Activated CD4-positive, alpha-beta memory T cell treated with anti-CD3 and anti-CD28 coated beads for 36 hours (primary cell): ENCODE measurements around the gene USP3. TPM values are rescaled to one million over a fixed set of nuclear protein-coding genes. Genes with fewer than 3 reads are reported as not detected.
"Not testable (repeated sequence)": the region's sequence is repeated elsewhere in the genome, so short reads cannot be mapped to it uniquely, and the experiment has no call there.

Source experiments
- CTCF ChIA-PET: fragments of 350-600 bp; sonication (Branson Sonifier 250); formaldehyde crosslinking; loops from one replicate; lab custom pipeline; 2021; ENCODE audit warnings: antibody characterized with exemption, inconsistent platforms; lab: Charles Lee
- POLR2A ChIA-PET: fragments of 350-600 bp; sonication (Branson Sonifier 250); formaldehyde crosslinking; loops from one replicate; lab custom pipeline; 2021; ENCODE audit warnings: antibody characterized with exemption; lab: Charles Lee
- DNase-seq: peaks from one replicate; pipeline ENCODE4 v3.0.0-alpha.2; 2020
- H3K27ac Mint-ChIP-seq: one replicate; pipeline ENCODE4 v1.8.0; 2021; ENCODE audit warnings: mixed read lengths
- H3K27me3 Mint-ChIP-seq: one replicate; pipeline ENCODE4 v1.8.0; 2021; ENCODE audit warnings: mixed read lengths
- H3K36me3 Mint-ChIP-seq: one replicate; pipeline ENCODE4 v1.8.0; 2021; ENCODE audit warnings: mixed read lengths
- H3K4me1 Mint-ChIP-seq: one replicate; pipeline ENCODE4 v1.8.0; 2021; ENCODE audit warnings: low read depth, mixed read lengths
- H3K4me3 Mint-ChIP-seq: one replicate; pipeline ENCODE4 v1.8.0; 2021; ENCODE audit warnings: mild to moderate bottlenecking, mixed read lengths
- H3K9me3 Mint-ChIP-seq: one replicate; pipeline ENCODE4 v1.8.0; 2021; ENCODE audit warnings: mixed read lengths
- intact Hi-C: fragments of 100-400 bp; cut with micrococcal nuclease; formaldehyde crosslinking; loops from one replicate; pipeline ENCODE4 v1.15.1; 2023
- total RNA-seq, 2 experiments: library from RNA; stranded (reverse); gene quantifications; one replicate each; pipeline ENCODE4 v1.2.3, GENCODE V29; 2021

USP3 gene
- total RNA-seq, 2 experiments from 2014 or later, result 46.1 to 48.9 TPM

DNA sequence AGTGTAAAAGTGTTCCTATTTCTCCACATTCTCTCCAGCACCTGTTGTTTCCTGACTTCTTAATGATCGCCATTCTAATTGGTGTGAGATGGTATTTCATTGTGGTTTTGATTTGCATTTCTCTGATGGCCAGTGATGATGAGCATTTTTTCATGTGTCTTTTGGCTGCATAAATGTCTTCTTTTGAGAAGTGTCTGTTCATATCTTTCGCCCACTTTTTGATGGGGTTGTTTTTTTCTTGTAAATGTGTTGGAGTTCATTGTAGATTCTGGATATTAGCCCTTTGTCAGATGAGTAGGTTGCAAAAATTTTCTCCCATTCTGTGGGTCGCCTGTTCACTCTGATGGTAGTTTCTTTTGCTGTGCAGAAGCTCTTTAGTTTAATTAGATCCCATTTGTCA lies 113.2 kb downstream of the USP3 start:
- peaks cover 18% of the 10 kb centered on the region for H3K36me3 Mint-ChIP-seq
- H3K4me1 Mint-ChIP-seq, H3K4me3 Mint-ChIP-seq, H3K27ac Mint-ChIP-seq, POLR2A ChIA-PET, CTCF ChIA-PET, H3K9me3 Mint-ChIP-seq, H3K27me3 Mint-ChIP-seq, intact Hi-C loops, DNase-seq: not testable (repeated sequence)

- POLR2A ChIA-PET, result not testable (repeated sequence)
Measured at GRCh38 chr15:63620760-63621159, 116.4 kb downstream of the USP3 start.

GRCh38 chr15:63623232-63623969 lies 119.0 kb downstream of the USP3 start:
- H3K27me3 Mint-ChIP-seq, result no peaks in the 10 kb centered on the region
- H3K4me3 Mint-ChIP-seq, result no peak overlapping the region
- POLR2A ChIA-PET, result no interaction called here
- H3K9me3 Mint-ChIP-seq, result no peaks in the 10 kb centered on the region
- intact Hi-C loops, result no loop called here
- CTCF ChIA-PET, result interaction anchor here (0.7 kb wide), 1 partner anchor 66 kb away, joined by 3 read pairs; no protein-coding TSS in a partner anchor
- peaks cover 27% of the 10 kb centered on the region for H3K36me3 Mint-ChIP-seq
- no peak overlapping the region for H3K27ac Mint-ChIP-seq
- no peaks in the 10 kb centered on the region for H3K4me1 Mint-ChIP-seq
- no peak for DNase-seq

More at GRCh38 chr15:63620760-63621159, 116.4 kb downstream of the USP3 start:
- H3K27ac Mint-ChIP-seq, CTCF ChIA-PET, H3K4me1 Mint-ChIP-seq, H3K27me3 Mint-ChIP-seq, H3K4me3 Mint-ChIP-seq, H3K9me3 Mint-ChIP-seq, intact Hi-C loops, DNase-seq: not testable (repeated sequence)
- peaks cover 24% of the 10 kb centered on the region for H3K36me3 Mint-ChIP-seq

DNA sequence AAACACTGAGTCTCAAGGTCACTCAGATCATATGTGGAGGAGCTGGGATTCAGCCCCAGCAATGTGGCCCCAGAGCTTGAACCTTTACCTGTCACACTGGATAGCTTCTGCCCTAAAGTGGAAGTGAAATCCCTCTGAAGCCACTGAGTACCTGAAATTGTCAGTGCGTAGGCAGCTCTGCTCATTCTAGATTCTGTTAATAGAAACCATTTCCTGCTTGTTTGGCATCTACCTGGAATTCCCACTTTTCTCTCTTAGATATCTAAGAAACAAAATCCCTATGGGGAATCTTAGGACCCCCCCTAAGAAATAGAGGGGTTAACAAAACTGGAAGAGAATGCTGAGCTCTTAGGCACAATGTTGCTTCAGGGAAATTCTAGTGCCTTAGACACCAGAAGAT lies 122.6 kb downstream of the USP3 start:
- ChIA-PET POLR2A (no interaction called here), CTCF (interaction anchor here (0.7 to 2.1 kb wide), 6 partner anchors 8 to 440 kb away, joined by 3 to 7 read pairs (median 3); no protein-coding TSS in a partner anchor)
- Mint-ChIP-seq H3K36me3 (peaks cover 44% of the 10 kb centered on the region), H3K27me3 (no peaks in the 10 kb centered on the region), H3K27ac (peak overlapping the region; percentile 18), H3K9me3 (no peaks in the 10 kb centered on the region), H3K4me1 (no peaks in the 10 kb centered on the region), H3K4me3 (no peak overlapping the region)
- intact Hi-C loops, result no loop called here
- DNase-seq, result no peak

GRCh38 chr15:63628123-63628822 lies 123.9 kb downstream of the USP3 start:
- no peak overlapping the region for H3K27ac Mint-ChIP-seq
- H3K4me3 Mint-ChIP-seq, result no peak overlapping the region
- CTCF ChIA-PET, result interaction anchor here (1.1 to 2.1 kb wide), 2 partner anchors 19 to 124 kb away, joined by 3 to 7 read pairs; no protein-coding TSS in a partner anchor
- POLR2A ChIA-PET, result no interaction called here
- H3K9me3 Mint-ChIP-seq, result no peaks in the 10 kb centered on the region
- no peaks in the 10 kb centered on the region for H3K27me3 Mint-ChIP-seq
- H3K4me1 Mint-ChIP-seq, result no peaks in the 10 kb centered on the region
- intact Hi-C loops, result no loop called here
- no peak for DNase-seq
- peaks cover 50% of the 10 kb centered on the region for H3K36me3 Mint-ChIP-seq

- no peaks in the 10 kb centered on the region for H3K9me3 Mint-ChIP-seq
- no peak for DNase-seq
- intact Hi-C loops, result no loop called here
- POLR2A ChIA-PET, result no interaction called here
- no peaks in the 10 kb centered on the region for H3K4me1 Mint-ChIP-seq
- H3K27me3 Mint-ChIP-seq, result no peaks in the 10 kb centered on the region
- no peak overlapping the region for H3K27ac Mint-ChIP-seq
- CTCF ChIA-PET, result interaction anchor here (1.9 kb wide), 1 partner anchor 20 kb away, joined by 8 read pairs; no protein-coding TSS in a partner anchor
- peaks cover 44% of the 10 kb centered on the region for H3K36me3 Mint-ChIP-seq
- no peak overlapping the region for H3K4me3 Mint-ChIP-seq
Measured at GRCh38 chr15:63630036-63630751, 125.8 kb downstream of the USP3 start.

DNA sequence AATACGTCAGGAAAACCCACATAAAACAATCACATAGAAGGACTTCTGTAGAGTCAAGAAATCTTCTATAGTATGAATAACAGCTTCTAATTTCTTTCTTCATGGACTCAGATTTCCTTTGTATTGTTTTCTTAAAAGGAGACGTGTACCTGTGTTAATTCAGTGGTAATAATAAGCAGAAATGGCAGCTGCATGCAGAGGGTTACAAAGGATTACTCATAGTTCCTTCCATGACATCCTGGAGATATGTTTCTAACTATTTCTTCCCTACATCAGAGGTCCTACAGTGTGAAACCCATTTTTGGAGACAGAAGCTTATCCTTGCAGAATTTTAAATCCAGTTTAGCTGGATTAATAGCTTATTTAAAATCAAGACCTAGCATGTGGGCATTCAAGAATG lies 128.9 kb downstream of the USP3 start:
- Mint-ChIP-seq H3K4me1 (peaks cover 5% of the 10 kb centered on the region), H3K9me3 (no peaks in the 10 kb centered on the region), H3K36me3 (peaks cover 45% of the 10 kb centered on the region), H3K27me3 (no peaks in the 10 kb centered on the region), H3K4me3 (no peak overlapping the region), H3K27ac (no peak overlapping the region)
- POLR2A ChIA-PET, result no interaction called here
- intact Hi-C loops, result no loop called here
- CTCF ChIA-PET, result interaction anchor here (1.0 kb wide), 1 partner anchor 413 kb away, joined by 3 read pairs; no protein-coding TSS in a partner anchor
- no peak for DNase-seq

DNA sequence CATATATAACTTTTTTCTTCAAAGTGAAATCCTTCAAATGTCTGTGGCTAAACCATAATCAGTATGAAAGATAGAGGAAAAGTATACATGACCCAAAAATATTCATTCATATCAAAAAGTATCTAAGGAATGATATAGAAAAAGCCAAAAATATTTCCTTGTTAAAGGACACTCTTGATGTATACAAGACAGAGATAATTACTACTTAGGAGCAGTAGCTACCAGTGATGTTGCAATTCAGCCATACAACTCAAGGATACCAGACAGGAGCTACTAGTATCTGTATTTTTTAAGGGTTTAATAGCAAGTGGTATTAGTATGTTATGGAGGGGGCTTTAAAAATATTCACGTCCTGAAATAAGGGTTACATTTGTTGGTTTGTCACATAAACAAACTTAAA lies 129.8 kb downstream of the USP3 start:
- Mint-ChIP-seq H3K36me3 (peaks cover 42% of the 10 kb centered on the region), H3K9me3 (no peaks in the 10 kb centered on the region), H3K27ac (no peak overlapping the region), H3K4me3 (no peak overlapping the region), H3K4me1 (peaks cover 12% of the 10 kb centered on the region), H3K27me3 (no peaks in the 10 kb centered on the region)
- ChIA-PET POLR2A (no interaction called here), CTCF (no interaction called here)
- intact Hi-C loops, result no loop called here
- DNase-seq, result no peak

DNA sequence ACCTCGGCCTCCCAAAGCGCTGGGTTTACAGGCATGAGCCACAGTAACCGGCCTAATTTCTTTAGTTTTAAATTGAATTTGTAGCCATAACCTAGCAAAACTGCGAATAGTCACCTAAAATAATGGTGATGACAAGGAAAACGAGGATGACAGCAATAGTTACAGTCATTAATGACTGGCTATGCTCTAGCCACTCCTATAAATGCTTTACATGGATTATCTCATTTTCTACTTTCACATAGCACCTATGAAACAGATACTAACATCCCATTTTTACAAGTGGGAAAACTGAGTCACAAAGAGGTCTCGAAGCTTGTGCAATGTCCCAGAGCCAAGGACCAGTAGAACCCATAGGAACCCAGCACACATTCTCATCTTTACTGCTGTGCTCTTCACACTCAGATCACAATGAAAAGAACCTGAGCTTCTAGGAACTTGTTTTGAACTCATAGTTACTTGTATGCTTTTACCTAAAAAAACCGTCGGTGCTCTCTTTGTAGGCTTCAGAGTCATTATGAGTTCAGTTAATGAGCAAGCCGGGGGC lies 132.2 kb downstream of the USP3 start:
- peak; percentile 20 for DNase-seq
- H3K4me1 Mint-ChIP-seq, result peaks cover 12% of the 10 kb centered on the region
- H3K4me3 Mint-ChIP-seq, result no peak overlapping the region
- POLR2A ChIA-PET, result interaction anchor here (0.6 kb wide), 1 partner anchor 547 kb away, joined by 3 read pairs; no protein-coding TSS in a partner anchor
- no peaks in the 10 kb centered on the region for H3K27me3 Mint-ChIP-seq
- no peaks in the 10 kb centered on the region for H3K9me3 Mint-ChIP-seq
- intact Hi-C loops, result no loop called here
- CTCF ChIA-PET, result interaction anchor here (0.5 to 0.6 kb wide), 2 partner anchors 11 to 149 kb away, joined by 3 read pairs; no protein-coding TSS in a partner anchor
- no peak overlapping the region for H3K27ac Mint-ChIP-seq
- H3K36me3 Mint-ChIP-seq, result peaks cover 34% of the 10 kb centered on the region

DNA sequence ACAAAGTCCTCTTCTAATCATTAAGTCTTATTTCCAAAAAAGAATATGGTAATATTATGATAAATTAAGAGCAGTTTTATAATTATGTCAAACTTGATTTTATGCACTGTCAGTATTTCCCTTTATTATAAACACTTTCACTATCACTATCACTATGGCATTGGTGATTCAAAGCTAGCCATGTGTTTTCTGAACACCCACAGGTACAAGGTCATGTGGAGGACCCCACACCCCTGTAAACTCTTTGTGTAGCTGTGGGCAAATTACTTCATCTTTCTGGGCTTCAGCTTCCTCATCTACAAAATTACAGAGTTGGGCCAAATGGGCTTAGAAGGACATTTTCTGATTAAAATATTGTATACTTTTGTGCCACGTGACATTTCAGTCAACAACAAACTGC lies 134.4 kb downstream of the USP3 start:
- H3K4me1 Mint-ChIP-seq, result peaks cover 12% of the 10 kb centered on the region
- no peak overlapping the region for H3K4me3 Mint-ChIP-seq
- ChIA-PET POLR2A (no interaction called here), CTCF (interaction anchor here (0.7 to 1.2 kb wide), 2 partner anchors 29 to 172 kb away, joined by 3 to 4 read pairs; no protein-coding TSS in a partner anchor)
- no peak overlapping the region for H3K27ac Mint-ChIP-seq
- intact Hi-C loops, result no loop called here
- H3K27me3 Mint-ChIP-seq, result no peaks in the 10 kb centered on the region
- H3K36me3 Mint-ChIP-seq, result peaks cover 27% of the 10 kb centered on the region
- no peak for DNase-seq
- H3K9me3 Mint-ChIP-seq, result no peaks in the 10 kb centered on the region

DNA sequence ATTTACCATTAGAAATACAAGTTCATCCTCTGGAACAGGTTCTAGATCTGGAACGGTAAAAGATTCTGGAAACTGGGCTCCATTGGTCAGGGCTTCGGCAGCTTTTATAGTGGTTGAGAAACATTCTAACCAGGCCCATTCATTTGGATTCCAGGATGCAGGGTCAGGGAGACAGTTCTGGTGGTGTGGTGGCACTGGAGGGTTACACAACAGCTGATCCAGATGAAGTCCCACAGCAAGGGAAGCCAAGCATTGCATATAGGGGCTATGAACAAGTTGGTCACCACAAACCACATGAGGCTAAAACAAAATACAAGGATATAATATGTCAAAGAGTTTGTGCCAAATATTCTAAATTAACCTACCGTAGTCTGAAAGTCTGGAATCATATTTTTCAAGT lies 135.8 kb downstream of the USP3 start:
- Mint-ChIP-seq H3K4me1 (peaks cover 12% of the 10 kb centered on the region), H3K27ac (no peak overlapping the region), H3K4me3 (no peak overlapping the region), H3K9me3 (no peaks in the 10 kb centered on the region), H3K27me3 (no peaks in the 10 kb centered on the region), H3K36me3 (peaks cover 30% of the 10 kb centered on the region)
- intact Hi-C loops, result no loop called here
- ChIA-PET CTCF (interaction anchor here (1.0 kb wide), 1 partner anchor 173 kb away, joined by 3 read pairs; no protein-coding TSS in a partner anchor), POLR2A (no interaction called here)
- no peak for DNase-seq
